PC-3 (cell line): ENCODE measurements around the gene NTPCR. TPM values are rescaled to one million over a fixed set of nuclear protein-coding genes. Genes with fewer than 3 reads are reported as not detected.

ENCODE experiments used
- ATAC-seq: fragments of 200-7000 bp; cut with Tn5 transposase; 2 replicates; pipeline ENCODE4 v1.9.1; 2020; ENCODE audit warnings: mild to moderate bottlenecking, moderate library complexity
- BruUV-seq: library from RNA; stranded (reverse); fragments of 400-500 nt; replicated peaks from 2 replicates; lab custom pipeline; 2021; lab: Mats Ljungman, UMichigan
- CTCF ChIA-PET: fragments of 300-600 bp; sonication (Branson Sonifier 250); formaldehyde crosslinking; loops from one replicate; lab custom pipeline; 2022; ENCODE audit warnings: antibody characterized with exemption; lab: Charles Lee
- POLR2A ChIA-PET: fragments of 300-600 bp; sonication (Branson Sonifier 250); formaldehyde crosslinking; loops from one replicate; lab custom pipeline; 2022; ENCODE audit warnings: antibody characterized with exemption; ENCODE audit not compliant: unreplicated experiment; lab: Charles Lee
- DNase-seq: peaks from one replicate; pipeline ENCODE4 v3.0.0-alpha.2; 2015
- H2AFZ ChIP-seq: fragments of 300-600 bp; sonication (generic); 2 replicates; pipeline ENCODE4 v1.6.0; 2016; ENCODE audit warnings: antibody characterized with exemption, low read length
- H3F3A ChIP-seq: fragments of 300-600 bp; sonication (generic); one replicate; pipeline ENCODE4 v1.6.0; 2017; ENCODE audit warnings: antibody characterized with exemption, low read length, control low read depth, mild to moderate bottlenecking; ENCODE audit not compliant: unreplicated experiment
- H3K27ac ChIP-seq: fragments of 300-600 bp; sonication (generic); 2 replicates; pipeline ENCODE4 v1.5.1; 2016; ENCODE audit warnings: mild to moderate bottlenecking, low read length
- H3K27me3 ChIP-seq: fragments of 300-600 bp; sonication (generic); 2 replicates; pipeline ENCODE4 v1.6.1; 2016; ENCODE audit warnings: low read length, mixed read lengths
- H3K36me3 ChIP-seq: fragments of 300-600 bp; sonication (generic); 2 replicates; pipeline ENCODE4 v1.6.1; 2016; ENCODE audit warnings: low read depth, mixed run types, low read length, mixed read lengths
- H3K4me1 ChIP-seq: fragments of 300-600 bp; sonication (generic); 2 replicates; pipeline ENCODE4 v1.5.1; 2016; ENCODE audit warnings: low read length; ENCODE audit not compliant: insufficient read depth
- H3K4me2 ChIP-seq: fragments of 300-600 bp; sonication (generic); 2 replicates; pipeline ENCODE4 v1.6.0; 2016; ENCODE audit warnings: low read length
- H3K4me3 ChIP-seq: fragments of 300-600 bp; sonication (generic); 2 replicates; pipeline ENCODE4 v1.5.1; 2016; ENCODE audit warnings: mild to moderate bottlenecking, low read length, mixed read lengths
- H3K79me2 ChIP-seq: fragments of 300-600 bp; sonication (generic); 2 replicates; pipeline ENCODE4 v1.6.1; 2017; ENCODE audit warnings: low read length, mixed read lengths
- H3K9ac ChIP-seq: fragments of 300-600 bp; sonication (generic); 2 replicates; pipeline ENCODE4 v1.6.0; 2016; ENCODE audit warnings: mild to moderate bottlenecking, low read length
- H3K9me2 ChIP-seq: fragments of 300-600 bp; sonication (generic); replicated peaks from 2 replicates; pipeline ENCODE4 v1.6.1; 2016; ENCODE audit warnings: mixed run types, low read length, mixed read lengths
- H3K9me3 ChIP-seq: fragments of 300-600 bp; sonication (generic); 2 replicates; pipeline ENCODE4 v1.6.1; 2016; ENCODE audit warnings: low read length, mixed read lengths
- H4K20me1 ChIP-seq: fragments of 300-600 bp; sonication (generic); 2 replicates; pipeline ENCODE4 v1.6.1; 2016; ENCODE audit warnings: low read length, mixed read lengths
- EZH2 ChIP-seq: fragments of 300-600 bp; sonication (generic); IDR thresholded peaks from one replicate; pipeline ENCODE4 v1.6.1; 2017; ENCODE audit warnings: antibody characterized with exemption, mild to moderate bottlenecking, low read length; ENCODE audit not compliant: unreplicated experiment
- EZH2phosphoT487 ChIP-seq: fragments of 300-600 bp; sonication (generic); IDR thresholded peaks from 2 replicates; pipeline ENCODE4 v1.6.1; 2018; ENCODE audit warnings: mild to moderate bottlenecking, antibody characterized with exemption, low read length, borderline replicate concordance
- intact Hi-C: fragments of 100-400 bp; cut with micrococcal nuclease; formaldehyde crosslinking; loops from 2 replicates; pipeline ENCODE4 v1.9.0; 2023
- total RNA-seq: library from RNA; depleted of rRNA; stranded (reverse); fragments of >200 nt; gene quantifications from 2 replicates; pipeline ENCODE4 v1.2.3, GENCODE V29; 2014
- TF ChIP-seq, protein P1 (sequence below): fragments of 300-600 bp; sonication (generic); conservative IDR thresholded peaks from 2 replicates; pipeline ENCODE4 v1.5.1; 2017; ENCODE audit warnings: antibody characterized with exemption, low read depth, mild to moderate bottlenecking, low read length

NTPCR gene
- total RNA-seq, 1 experiment from 2014 or later, result 43.1 TPM

GRCh38 chr1:232965124-232965911, 14.9 kb downstream of the NTPCR start:
- Histone ChIP-seq H3K27ac (no peak overlapping the region), H3K36me3 (peaks cover 12% of the 10 kb centered on the region), H3K9me2 (no peaks in the 10 kb centered on the region), H3K4me3 (no peak overlapping the region), H3K27me3 (no peaks in the 10 kb centered on the region), H2AFZ (no peak overlapping the region), H3K4me2 (no peak overlapping the region), H3K9me3 (no peaks in the 10 kb centered on the region), H3K9ac (no peak overlapping the region), H4K20me1 (no peaks in the 10 kb centered on the region), H3K4me1 (no peaks in the 10 kb centered on the region), H3F3A (no peaks in the 10 kb centered on the region), H3K79me2 (no peaks in the 10 kb centered on the region)
- TF ChIP-seq EZH2phosphoT487 (no peak), EZH2 (no peak)
- TF ChIP-seq, protein P1, sequence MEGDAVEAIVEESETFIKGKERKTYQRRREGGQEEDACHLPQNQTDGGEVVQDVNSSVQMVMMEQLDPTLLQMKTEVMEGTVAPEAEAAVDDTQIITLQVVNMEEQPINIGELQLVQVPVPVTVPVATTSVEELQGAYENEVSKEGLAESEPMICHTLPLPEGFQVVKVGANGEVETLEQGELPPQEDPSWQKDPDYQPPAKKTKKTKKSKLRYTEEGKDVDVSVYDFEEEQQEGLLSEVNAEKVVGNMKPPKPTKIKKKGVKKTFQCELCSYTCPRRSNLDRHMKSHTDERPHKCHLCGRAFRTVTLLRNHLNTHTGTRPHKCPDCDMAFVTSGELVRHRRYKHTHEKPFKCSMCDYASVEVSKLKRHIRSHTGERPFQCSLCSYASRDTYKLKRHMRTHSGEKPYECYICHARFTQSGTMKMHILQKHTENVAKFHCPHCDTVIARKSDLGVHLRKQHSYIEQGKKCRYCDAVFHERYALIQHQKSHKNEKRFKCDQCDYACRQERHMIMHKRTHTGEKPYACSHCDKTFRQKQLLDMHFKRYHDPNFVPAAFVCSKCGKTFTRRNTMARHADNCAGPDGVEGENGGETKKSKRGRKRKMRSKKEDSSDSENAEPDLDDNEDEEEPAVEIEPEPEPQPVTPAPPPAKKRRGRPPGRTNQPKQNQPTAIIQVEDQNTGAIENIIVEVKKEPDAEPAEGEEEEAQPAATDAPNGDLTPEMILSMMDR, result no peak
- intact Hi-C loops, result no loop called here
- ChIA-PET POLR2A (no interaction called here), CTCF (no interaction called here)
- no peak for ATAC-seq
- no TSS peak for BruUV-seq
- no peak for DNase-seq

GRCh38 chr1:232965912-232966217, 15.5 kb downstream of the NTPCR start:
- Histone ChIP-seq H3K27me3 (no peaks in the 10 kb centered on the region), H3K9me3 (no peaks in the 10 kb centered on the region), H3K36me3 (peaks cover 15% of the 10 kb centered on the region), H2AFZ (no peak overlapping the region), H3K4me3 (no peak overlapping the region), H3K27ac (no peak overlapping the region), H3K9me2 (no peaks in the 10 kb centered on the region), H4K20me1 (no peaks in the 10 kb centered on the region), H3K4me2 (no peak overlapping the region), H3K4me1 (no peaks in the 10 kb centered on the region), H3K79me2 (no peaks in the 10 kb centered on the region), H3F3A (no peaks in the 10 kb centered on the region), H3K9ac (no peak overlapping the region)
- BruUV-seq, result no TSS peak
- ChIA-PET CTCF (no interaction called here), POLR2A (no interaction called here)
- DNase-seq (no peak), ATAC-seq (no peak)
- TF ChIP-seq, protein P1, result no peak
- TF ChIP-seq EZH2phosphoT487, result no peak
- no peak for TF ChIP-seq EZH2
- intact Hi-C loops, result no loop called here

GRCh38 chr1:232966663-232967062, 16.3 kb downstream of the NTPCR start:
- CTCF ChIA-PET, result no interaction called here
- H3K4me2 ChIP-seq, result no peak overlapping the region
- H4K20me1 ChIP-seq, result no peaks in the 10 kb centered on the region
- H3K79me2 ChIP-seq, result no peaks in the 10 kb centered on the region
- no peaks in the 10 kb centered on the region for H3K27me3 ChIP-seq
- H3K9me3 ChIP-seq, result no peaks in the 10 kb centered on the region
- no peak overlapping the region for H3K9ac ChIP-seq
- POLR2A ChIA-PET, result no interaction called here
- DNase-seq, result no peak
- no peaks in the 10 kb centered on the region for H3K4me1 ChIP-seq
- ATAC-seq, result 0 out of 2 replicates have a peak, but pooled peaks have one; percentile 33
- H3F3A ChIP-seq, result no peaks in the 10 kb centered on the region
- no peak overlapping the region for H2AFZ ChIP-seq
- H3K4me3 ChIP-seq, result no peak overlapping the region
- H3K27ac ChIP-seq, result no peak overlapping the region
- peaks cover 23% of the 10 kb centered on the region for H3K36me3 ChIP-seq
- H3K9me2 ChIP-seq, result no peaks in the 10 kb centered on the region
- no TSS peak for BruUV-seq
- TF ChIP-seq EZH2phosphoT487, result no peak
- TF ChIP-seq, protein P1, result no peak
- TF ChIP-seq EZH2, result no peak
- intact Hi-C loops, result no loop called here
